HG03571 (cell line): ENCODE results near the gene KCMF1.

Experiments used
- ATAC-seq: cut with Tn5 transposase; IDR thresholded peaks from one replicate; pipeline ENCODE4 v1.9.1; 2021; ENCODE audit not compliant: unreplicated experiment

Gene KCMF1

GRCh38 chr2:85019121-85019520 is 48.2 kb downstream of the KCMF1 start:
- no peak for ATAC-seq

GRCh38 chr2:85022232-85022631 is 51.3 kb downstream of the KCMF1 start:
- ATAC-seq = no peak

GRCh38 chr2:85024372-85025047 is 53.5 kb downstream of the KCMF1 start:
- ATAC-seq = no peak

- ATAC-seq = no peak
Observed at GRCh38 chr2:85032621-85033020, 61.7 kb downstream of the KCMF1 start.

GRCh38 chr2:85033388-85033787 is 62.4 kb downstream of the KCMF1 start:
- ATAC-seq = no peak

GRCh38 chr2:85034158-85034557 is 63.2 kb downstream of the KCMF1 start:
- ATAC-seq = no peak

GRCh38 chr2:85037622-85038021 is 66.7 kb downstream of the KCMF1 start:
- ATAC-seq = no peak

- ATAC-seq = no peak
Observed at GRCh38 chr2:85042330-85042729, 71.4 kb downstream of the KCMF1 start.

- no peak for ATAC-seq
Observed at GRCh38 chr2:85048534-85048933, 77.6 kb downstream of the KCMF1 start.

- no peak for ATAC-seq
Observed at GRCh38 chr2:85049236-85049635, 78.3 kb downstream of the KCMF1 start.

- no peak for ATAC-seq
Observed at GRCh38 chr2:85053802-85054201, 82.8 kb downstream of the KCMF1 start.

- ATAC-seq = no peak
Observed at GRCh38 chr2:85057226-85057962, 86.4 kb downstream of the KCMF1 start.

- no peak for ATAC-seq
Observed at GRCh38 chr2:85061896-85062295, 90.9 kb downstream of the KCMF1 start.

- no peak for ATAC-seq
Observed at GRCh38 chr2:85062565-85062964, 91.6 kb downstream of the KCMF1 start.

- no peak for ATAC-seq
Observed at GRCh38 chr2:85063981-85064599, 93.1 kb downstream of the KCMF1 start.

GRCh38 chr2:85064927-85065577 is 94.1 kb downstream of the KCMF1 start:
- ATAC-seq = no peak

GRCh38 chr2:85066006-85066740 is 95.2 kb downstream of the KCMF1 start:
- ATAC-seq = no peak

GRCh38 chr2:85066874-85067351 is 96.0 kb downstream of the KCMF1 start:
- no peak for ATAC-seq

- no peak for ATAC-seq
Observed at GRCh38 chr2:85071096-85071495, 100.1 kb downstream of the KCMF1 start.

- no peak for ATAC-seq
Observed at GRCh38 chr2:85073033-85073432, 102.1 kb downstream of the KCMF1 start.
